ENCODE results near the gene NELFCD. TPM values are rescaled to one million over a fixed set of nuclear protein-coding genes. Genes with fewer than 3 reads are reported as not detected.

NELFCD gene
- total RNA-seq, 2 experiments from 2014 or later, result 89.0 to 89.5 TPM

DNA sequence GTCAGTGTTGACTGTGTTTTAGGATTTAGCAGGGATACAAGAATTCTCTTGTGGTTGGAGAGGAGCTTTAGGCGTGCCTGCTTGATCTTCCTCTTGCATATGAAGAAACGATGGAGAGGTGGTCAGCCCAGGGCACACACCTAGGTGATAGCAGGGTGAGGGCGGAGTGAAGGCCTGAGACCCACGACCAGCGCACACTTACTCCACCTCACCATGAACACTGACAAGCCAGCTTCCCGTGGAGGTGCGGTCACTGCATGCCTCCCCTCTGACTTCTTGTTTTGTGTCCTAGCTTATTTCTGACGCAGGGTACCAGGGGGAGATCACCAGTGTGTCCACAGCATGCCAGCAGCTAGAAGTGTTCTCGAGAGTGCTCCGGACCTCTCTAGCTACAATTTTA is 8.1 kb downstream of the NELFCD start:
- peaks cover 5% of the 10 kb centered on the region for H3K4me1 Mint-ChIP-seq (ENCODE audit: low read depth)
- H3K27ac Mint-ChIP-seq, result no peak overlapping the region
- DNase-seq, result no peak
- H3K27me3 Mint-ChIP-seq (ENCODE audit: low read depth), result no peaks in the 10 kb centered on the region
- ATAC-seq, result no peak
- H3K9me3 Mint-ChIP-seq (ENCODE audit: insufficient read depth), result no peaks in the 10 kb centered on the region
- peaks cover 68% of the 10 kb centered on the region for H3K36me3 Mint-ChIP-seq (ENCODE audit: low read depth)
- ChIA-PET CTCF (no interaction called here), POLR2A (interaction anchor here (0.7 kb wide), 1 partner anchor 36 kb away, joined by 3 read pairs; no protein-coding TSS in a partner anchor)
- no peak overlapping the region for H3K4me3 Mint-ChIP-seq

DNA sequence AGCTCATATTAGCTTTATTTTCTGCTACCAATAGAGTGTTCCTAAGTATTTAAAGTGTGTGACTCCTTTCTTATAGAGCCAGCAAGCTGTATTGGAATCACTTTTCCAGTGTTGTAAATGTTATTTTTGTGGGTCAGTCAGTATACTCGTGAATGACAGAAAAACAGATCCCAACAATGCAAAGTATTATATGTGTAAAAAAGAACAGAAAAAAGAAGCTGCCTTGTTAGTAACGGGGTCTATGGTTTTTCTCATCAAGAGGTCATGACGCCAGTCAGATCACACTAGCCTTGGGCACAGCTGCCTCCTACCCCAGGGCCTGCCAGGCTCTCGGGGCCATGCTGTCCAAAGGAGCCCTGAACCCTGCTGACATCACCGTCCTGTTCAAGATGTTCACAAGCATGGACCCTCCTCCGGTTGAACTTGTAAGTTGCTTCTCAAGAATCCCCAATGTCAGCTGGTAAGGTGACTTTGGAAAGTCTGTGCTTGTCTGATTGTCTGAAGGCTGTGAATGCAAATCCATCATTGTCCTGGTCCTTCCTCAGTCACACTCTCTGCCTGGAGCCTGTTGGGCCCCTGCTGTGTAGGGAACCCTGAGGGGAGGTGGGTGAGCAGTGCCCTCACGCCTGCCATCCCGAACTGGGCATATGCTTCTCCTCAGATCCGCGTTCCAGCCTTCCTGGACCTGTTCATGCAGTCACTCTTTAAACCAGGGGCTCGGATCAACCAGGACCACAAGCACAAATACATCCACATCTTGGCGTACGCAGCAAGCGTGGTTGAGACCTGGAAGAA is 9.8 kb downstream of the NELFCD start:
- H3K9me3 Mint-ChIP-seq (ENCODE audit: insufficient read depth), result no peaks in the 10 kb centered on the region
- H3K36me3 Mint-ChIP-seq (ENCODE audit: low read depth), result peaks cover 76% of the 10 kb centered on the region
- ATAC-seq, result no peak
- ChIA-PET POLR2A (interaction anchor here (0.8 to 1.6 kb wide), 2 partner anchors 10 to 50 kb away, joined by 3 read pairs; no protein-coding TSS in a partner anchor), CTCF (interaction anchor here (0.9 to 1.4 kb wide), 3 partner anchors 9 to 43 kb away, joined by 3 read pairs; no protein-coding TSS in a partner anchor)
- H3K4me1 Mint-ChIP-seq (ENCODE audit: low read depth), result peaks cover 4% of the 10 kb centered on the region
- H3K4me3 Mint-ChIP-seq, result no peak overlapping the region
- H3K27ac Mint-ChIP-seq, result no peak overlapping the region
- DNase-seq, result no peak
- H3K27me3 Mint-ChIP-seq (ENCODE audit: low read depth), result no peaks in the 10 kb centered on the region

DNA sequence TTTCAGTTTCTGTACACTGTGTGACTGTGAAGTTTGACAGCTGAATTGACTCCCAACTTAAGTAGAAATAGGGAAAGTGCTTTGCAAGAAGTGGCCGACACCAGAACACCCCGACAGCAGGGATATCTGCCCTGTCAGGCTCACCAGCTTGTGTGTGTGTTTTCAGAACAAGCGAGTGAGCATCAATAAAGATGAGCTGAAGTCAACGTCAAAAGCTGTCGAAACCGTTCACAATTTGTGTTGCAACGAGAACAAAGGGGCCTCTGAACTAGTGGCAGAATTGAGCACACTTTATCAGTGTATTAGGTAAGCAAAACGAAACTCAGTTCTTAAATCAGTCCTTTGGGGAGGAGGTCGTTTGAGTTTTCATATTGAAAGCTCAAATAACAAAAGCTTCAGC is 10.7 kb downstream of the NELFCD start:
- Mint-ChIP-seq H3K4me3 (no peak overlapping the region), H3K9me3 (ENCODE audit: insufficient read depth) (no peaks in the 10 kb centered on the region), H3K36me3 (ENCODE audit: low read depth) (peaks cover 79% of the 10 kb centered on the region), H3K27me3 (ENCODE audit: low read depth) (no peaks in the 10 kb centered on the region), H3K27ac (no peak overlapping the region), H3K4me1 (ENCODE audit: low read depth) (peaks cover 3% of the 10 kb centered on the region)
- DNase-seq, result no peak
- ChIA-PET CTCF (interaction anchor here (0.7 to 1.3 kb wide), 2 partner anchors 340 to 464 kb away, joined by 3 read pairs; partner anchors contain the start of gene STX16), POLR2A (interaction anchor here (0.7 to 1.6 kb wide), 2 partner anchors 9 to 10 kb away, joined by 3 to 5 read pairs; no protein-coding TSS in a partner anchor)
- no peak for ATAC-seq

DNA sequence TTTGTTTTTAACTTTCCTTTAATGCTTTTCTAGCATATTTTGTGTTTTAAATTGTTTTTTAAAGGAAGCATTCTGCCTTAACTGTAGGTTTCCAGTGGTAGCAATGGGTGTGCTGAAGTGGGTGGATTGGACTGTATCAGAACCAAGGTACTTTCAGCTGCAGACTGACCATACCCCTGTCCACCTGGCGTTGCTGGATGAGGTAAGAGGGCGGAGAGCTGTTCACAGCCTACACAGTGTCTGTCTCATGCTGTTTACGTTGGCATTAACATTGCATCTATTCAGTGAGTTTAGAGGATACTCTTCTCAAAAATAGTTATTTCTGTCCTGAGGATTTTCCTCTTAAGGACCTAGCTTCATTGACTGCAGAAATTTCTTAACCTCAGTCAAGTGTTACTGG is 11.9 kb downstream of the NELFCD start:
- H3K27ac Mint-ChIP-seq, result no peak overlapping the region
- ChIA-PET POLR2A (interaction anchor here (0.6 to 1.3 kb wide), 3 partner anchors 8 to 71 kb away, joined by 3 to 4 read pairs (median 3); no protein-coding TSS in a partner anchor), CTCF (interaction anchor here (0.9 kb wide), 1 partner anchor 12 kb away, joined by 3 read pairs; no protein-coding TSS in a partner anchor)
- H3K36me3 Mint-ChIP-seq (ENCODE audit: low read depth), result peaks cover 76% of the 10 kb centered on the region
- H3K27me3 Mint-ChIP-seq (ENCODE audit: low read depth), result no peaks in the 10 kb centered on the region
- DNase-seq, result no peak
- H3K4me3 Mint-ChIP-seq, result no peak overlapping the region
- ATAC-seq, result no peak
- H3K9me3 Mint-ChIP-seq (ENCODE audit: insufficient read depth), result no peaks in the 10 kb centered on the region
- peaks cover 3% of the 10 kb centered on the region for H3K4me1 Mint-ChIP-seq (ENCODE audit: low read depth)

DNA sequence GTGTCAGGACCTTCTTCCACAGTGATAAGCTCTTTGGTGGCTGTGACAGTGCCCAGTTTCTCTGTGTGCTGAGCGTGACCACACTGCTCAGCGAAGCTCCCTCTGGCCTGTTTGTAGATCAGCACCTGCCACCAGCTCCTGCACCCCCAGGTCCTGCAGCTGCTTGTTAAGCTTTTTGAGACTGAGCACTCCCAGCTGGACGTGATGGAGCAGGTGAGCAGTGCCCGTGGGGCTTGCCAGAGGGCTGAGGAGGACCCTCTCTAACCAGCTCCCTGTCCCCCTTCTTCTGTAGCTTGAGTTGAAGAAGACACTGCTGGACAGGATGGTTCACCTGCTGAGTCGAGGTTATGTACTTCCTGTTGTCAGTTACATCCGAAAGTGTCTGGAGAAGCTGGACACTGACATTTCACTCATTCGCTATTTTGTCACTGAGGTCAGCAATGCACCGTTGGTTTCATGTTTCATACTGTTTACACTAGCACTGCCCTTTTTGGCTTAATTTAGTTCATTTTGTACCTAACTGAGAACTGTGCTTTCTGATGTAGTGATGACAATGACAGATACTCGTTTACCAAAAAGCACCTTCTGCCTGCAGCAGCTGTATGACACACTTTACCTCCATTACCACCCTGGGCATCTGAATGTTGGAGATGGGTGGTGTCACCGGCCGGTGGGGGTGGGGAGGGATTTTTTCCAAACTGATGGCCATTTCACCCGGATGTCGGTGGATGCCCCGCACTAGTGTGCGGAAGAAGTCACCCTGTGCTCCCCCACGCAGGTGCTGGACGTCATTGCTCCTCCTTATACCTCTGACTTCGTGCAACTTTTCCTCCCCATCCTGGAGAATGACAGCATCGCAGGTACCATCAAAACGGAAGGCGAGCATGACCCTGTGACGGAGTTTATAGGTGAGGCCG is 12.5 kb downstream of the NELFCD start:
- Mint-ChIP-seq H3K9me3 (ENCODE audit: insufficient read depth) (no peaks in the 10 kb centered on the region), H3K27me3 (ENCODE audit: low read depth) (no peaks in the 10 kb centered on the region), H3K36me3 (ENCODE audit: low read depth) (peaks cover 74% of the 10 kb centered on the region), H3K4me3 (no peak overlapping the region), H3K27ac (peak overlapping the region; percentile 34), H3K4me1 (ENCODE audit: low read depth) (peaks cover 3% of the 10 kb centered on the region)
- ATAC-seq (no peak), DNase-seq (no peak)
- POLR2A ChIA-PET, result interaction anchor here (0.6 to 1.3 kb wide), 3 partner anchors 9 to 72 kb away, joined by 3 to 4 read pairs (median 3); no protein-coding TSS in a partner anchor
- CTCF ChIA-PET, result interaction anchor here (0.9 to 1.3 kb wide), 2 partner anchors 11 kb away, joined by 3 read pairs; no protein-coding TSS in a partner anchor

DNA sequence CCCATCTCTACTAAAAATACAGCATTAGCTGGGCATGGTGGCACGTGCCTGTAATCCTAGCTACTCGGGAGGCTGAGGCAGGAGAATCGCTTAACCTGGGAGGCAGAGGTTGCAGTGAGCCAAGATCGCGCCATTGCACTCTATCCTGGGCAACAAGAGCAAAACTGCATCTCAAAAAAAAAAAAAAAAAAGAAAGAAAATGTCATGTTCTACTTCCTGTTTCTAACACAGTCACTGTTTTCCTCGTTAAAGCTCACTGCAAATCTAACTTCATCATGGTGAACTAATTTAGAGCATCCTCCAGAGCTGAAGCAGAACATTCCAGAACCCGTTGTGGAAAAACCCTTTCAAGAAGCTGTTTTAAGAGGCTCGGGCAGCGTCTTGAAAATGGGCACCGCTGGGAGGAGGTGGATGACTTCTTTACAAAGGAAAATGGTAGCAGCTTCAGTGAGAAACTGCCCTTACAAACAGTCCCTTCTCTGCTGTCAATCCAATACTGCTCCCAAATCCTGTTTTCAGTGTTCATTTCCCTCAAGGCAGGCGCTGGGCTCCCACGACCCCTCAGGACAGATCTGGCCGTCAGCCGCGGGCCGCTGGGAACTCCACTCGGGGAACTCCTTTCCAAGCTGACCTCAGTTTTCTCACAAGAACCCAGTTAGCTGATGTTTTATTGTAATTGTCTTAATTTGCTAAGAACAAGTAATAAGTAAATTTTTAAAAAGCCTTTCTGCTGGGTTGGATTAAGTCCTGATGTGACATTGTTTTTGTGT is 13.5 kb downstream of the NELFCD start:
- Mint-ChIP-seq H3K4me3 (no peak overlapping the region), H3K27ac (no peak overlapping the region), H3K9me3 (ENCODE audit: insufficient read depth) (no peaks in the 10 kb centered on the region), H3K36me3 (ENCODE audit: low read depth) (peaks cover 71% of the 10 kb centered on the region), H3K27me3 (ENCODE audit: low read depth) (no peaks in the 10 kb centered on the region), H3K4me1 (ENCODE audit: low read depth) (peaks cover 3% of the 10 kb centered on the region)
- ATAC-seq (no peak), DNase-seq (no peak)
- ChIA-PET POLR2A (no interaction called here), CTCF (interaction anchor here (1.3 kb wide), 1 partner anchor 12 kb away, joined by 3 read pairs; no protein-coding TSS in a partner anchor)

DNA sequence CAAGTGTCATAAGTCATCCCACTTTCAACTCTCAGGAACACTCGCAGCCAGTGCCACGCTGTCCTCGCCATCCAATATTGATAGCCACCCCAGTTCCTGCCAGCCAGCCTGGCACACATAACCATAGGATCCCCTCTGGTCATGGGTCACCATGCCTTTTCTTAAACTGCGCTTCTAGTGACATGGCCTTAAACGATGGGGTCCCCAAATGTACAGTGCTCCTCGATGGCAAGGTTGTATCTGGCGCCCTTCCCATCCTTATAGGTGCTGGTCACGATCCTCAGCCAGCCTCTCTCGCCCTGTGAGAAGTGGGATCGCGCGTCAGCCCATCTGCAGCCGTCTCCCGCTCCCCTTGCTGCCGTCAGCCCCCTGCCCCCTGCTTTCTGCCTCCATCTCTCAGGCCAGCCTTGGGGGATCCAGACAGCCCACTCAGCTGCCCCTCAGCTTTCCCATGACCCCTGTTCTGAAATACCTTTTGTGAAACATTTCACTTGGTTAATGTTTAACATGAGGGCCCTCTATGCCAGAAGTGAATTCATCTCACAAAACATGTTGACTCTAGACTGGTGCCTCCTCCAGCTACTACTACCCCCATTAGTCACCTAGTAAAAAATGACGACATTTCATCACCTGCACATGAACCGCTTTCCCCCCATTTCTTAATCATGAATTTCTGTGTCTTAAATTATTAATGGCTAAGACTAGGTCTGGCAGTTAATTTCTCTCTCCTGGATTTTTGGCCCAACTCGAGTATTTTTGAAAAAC is 14.6 kb downstream of the NELFCD start:
- no peak for DNase-seq
- Mint-ChIP-seq H3K36me3 (ENCODE audit: low read depth) (peaks cover 68% of the 10 kb centered on the region), H3K27me3 (ENCODE audit: low read depth) (no peaks in the 10 kb centered on the region), H3K4me1 (ENCODE audit: low read depth) (peaks cover 3% of the 10 kb centered on the region), H3K4me3 (no peak overlapping the region), H3K27ac (peak overlapping the region; percentile 58), H3K9me3 (ENCODE audit: insufficient read depth) (no peaks in the 10 kb centered on the region)
- POLR2A ChIA-PET, result no interaction called here
- no peak for ATAC-seq
- CTCF ChIA-PET, result no interaction called here

DNA sequence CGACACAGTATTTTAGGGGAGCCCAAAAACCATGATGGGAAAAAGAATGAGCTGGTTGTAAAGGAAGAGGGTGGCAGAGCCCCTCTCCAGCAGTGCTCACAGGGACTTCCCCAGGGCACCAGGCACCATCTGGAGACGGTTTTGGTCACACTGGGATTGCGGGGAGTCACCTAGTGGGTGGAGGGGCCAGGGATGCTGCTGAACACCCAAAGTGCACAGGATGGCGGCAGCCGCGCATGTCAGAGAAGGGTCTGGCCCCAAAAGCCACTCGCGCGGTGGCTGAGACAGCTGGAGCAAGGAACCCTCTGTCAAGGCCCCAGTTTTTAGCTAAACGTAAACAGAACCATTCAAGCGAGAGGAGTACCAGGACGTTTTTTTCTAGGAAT is 15.2 kb downstream of the NELFCD start:
- peak overlapping the region; percentile 9 for H3K27ac Mint-ChIP-seq
- H3K4me3 Mint-ChIP-seq, result no peak overlapping the region
- ATAC-seq (no peak), DNase-seq (no peak)
- ChIA-PET CTCF (no interaction called here), POLR2A (no interaction called here)
- no peaks in the 10 kb centered on the region for H3K27me3 Mint-ChIP-seq (ENCODE audit: low read depth)
- H3K4me1 Mint-ChIP-seq (ENCODE audit: low read depth), result peaks cover 3% of the 10 kb centered on the region
- no peaks in the 10 kb centered on the region for H3K9me3 Mint-ChIP-seq (ENCODE audit: insufficient read depth)
- H3K36me3 Mint-ChIP-seq (ENCODE audit: low read depth), result peaks cover 63% of the 10 kb centered on the region

DNA sequence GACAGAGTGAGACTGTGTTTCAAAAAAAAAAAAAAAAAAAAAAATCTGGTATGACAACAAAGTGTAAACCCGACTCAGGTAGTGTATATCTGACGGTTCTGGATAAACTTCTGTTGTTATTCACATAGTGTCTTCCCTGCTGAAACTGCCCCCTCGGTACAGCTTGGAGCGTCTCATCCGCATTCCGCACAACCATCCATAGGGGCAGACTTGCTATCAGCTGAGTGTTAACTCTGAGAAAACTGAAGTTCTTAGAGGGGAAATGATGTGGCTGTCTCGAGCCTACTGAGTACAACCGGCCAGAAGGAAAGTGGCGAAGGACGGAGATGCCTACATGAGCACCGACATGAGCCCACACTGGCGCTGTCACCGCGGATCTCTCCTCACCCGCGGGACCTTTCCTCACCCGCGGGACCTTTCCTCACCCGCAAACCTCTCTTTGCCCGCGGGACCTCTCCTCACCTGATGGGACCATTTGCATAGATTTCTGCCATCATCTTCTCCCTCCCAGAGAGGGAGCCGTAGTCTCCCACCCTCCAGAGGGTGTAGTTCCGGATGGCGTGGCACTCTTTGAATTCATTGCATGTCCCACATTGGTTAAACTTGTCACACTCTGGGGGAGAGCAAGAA is 16.2 kb downstream of the NELFCD start:
- peaks cover 3% of the 10 kb centered on the region for H3K4me1 Mint-ChIP-seq (ENCODE audit: low read depth)
- ATAC-seq, result no peak
- peak overlapping the region; percentile 46 for H3K27ac Mint-ChIP-seq
- H3K9me3 Mint-ChIP-seq (ENCODE audit: insufficient read depth), result no peaks in the 10 kb centered on the region
- H3K36me3 Mint-ChIP-seq (ENCODE audit: low read depth), result peaks cover 61% of the 10 kb centered on the region
- no peaks in the 10 kb centered on the region for H3K27me3 Mint-ChIP-seq (ENCODE audit: low read depth)
- H3K4me3 Mint-ChIP-seq, result no peak overlapping the region
- ChIA-PET CTCF (no interaction called here), POLR2A (no interaction called here)
- DNase-seq, result no peak

DNA sequence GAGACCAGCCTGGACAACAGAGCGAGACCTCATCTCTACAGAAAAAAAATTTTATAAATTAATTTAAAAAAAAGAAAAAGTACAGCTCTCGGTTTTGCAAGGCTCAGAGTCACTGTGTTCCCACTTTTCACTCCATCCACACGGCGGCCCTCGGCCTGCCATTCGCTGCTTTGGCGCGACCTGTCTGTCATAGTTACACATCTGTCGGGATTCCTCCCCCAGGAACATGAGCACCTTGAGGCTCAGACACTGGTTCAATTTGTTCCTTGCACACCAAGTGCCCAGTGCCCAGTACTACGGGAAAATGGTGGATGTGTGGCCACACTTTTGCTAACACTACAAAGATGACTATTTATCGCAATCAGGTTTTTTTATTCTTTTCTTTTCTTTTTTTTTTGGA is 17.6 kb downstream of the NELFCD start:
- peaks cover 13% of the 10 kb centered on the region for H3K4me1 Mint-ChIP-seq (ENCODE audit: low read depth)
- no peak overlapping the region for H3K27ac Mint-ChIP-seq
- H3K4me3 Mint-ChIP-seq, result no peak overlapping the region
- POLR2A ChIA-PET, result interaction anchor here (1.9 kb wide), 1 partner anchor 33 kb away, joined by 10 read pairs; the partner anchor contains the start of gene ATP5F1E
- ATAC-seq (no peak), DNase-seq (no peak)
- peaks cover 50% of the 10 kb centered on the region for H3K36me3 Mint-ChIP-seq (ENCODE audit: low read depth)
- H3K27me3 Mint-ChIP-seq (ENCODE audit: low read depth), result no peaks in the 10 kb centered on the region
- H3K9me3 Mint-ChIP-seq (ENCODE audit: insufficient read depth), result no peaks in the 10 kb centered on the region
- CTCF ChIA-PET, result no interaction called here
